ENCODE data around the gene LRRC71.
A peak's percentile ranks its signal among the peaks of the same experiment; 100 is the strongest.

Gene LRRC71

GRCh38 chr1:156892190-156893047 lies 28.0 kb upstream of the LRRC71 start:
- 14 to 21% methylated on average over 19 to 28 of the region's 48 CpGs for whole genome bisulfite sequencing, 2 experiments (ENCODE audit: insufficient coverage in 2 of 2)

GRCh38 chr1:156893048-156893953 lies 27.1 kb upstream of the LRRC71 start, which contains the start of gene PEAR1:
Gene PEAR1 (plus strand): TSS chr1:156893718. CDS start chr1:156903927, 10,209 bp downstream.
- Histone ChIP-seq H3K36me3 (ENCODE audit: control insufficient read depth, insufficient read depth, low read length) (no peaks in the 10 kb centered on the region), H3K9me3 (ENCODE audit: control insufficient read depth, low read length) (no peaks in the 10 kb centered on the region), H3K4me3 (ENCODE audit: extremely low read depth, insufficient read depth, low read length, poor library complexity, severe bottlenecking) (peak within 1 kb of the TSS; percentile 53), H3K27ac (ENCODE audit: low read depth, low read length, severe bottlenecking) (peak within 1 kb of the TSS; percentile 97), H3K4me1 (ENCODE audit: control insufficient read depth, insufficient read depth, low read length, poor library complexity, severe bottlenecking) (peaks cover 38% of the 10 kb centered on the region)
- 20 to 36% methylated on average over 28 to 45 of the region's 60 CpGs for WGBS, 2 experiments (ENCODE audit: insufficient coverage in 2 of 2)

More at GRCh38 chr1:156892190-156893047, 28.0 kb upstream of the LRRC71 start:
- Histone ChIP-seq H3K36me3 (ENCODE audit: control insufficient read depth, insufficient read depth, low read length) (no peaks in the 10 kb centered on the region), H3K4me1 (ENCODE audit: control insufficient read depth, insufficient read depth, low read length, poor library complexity, severe bottlenecking) (peaks cover 33% of the 10 kb centered on the region), H3K9me3 (ENCODE audit: control insufficient read depth, low read length) (no peaks in the 10 kb centered on the region), H3K27ac (ENCODE audit: low read depth, low read length, severe bottlenecking) (no peak overlapping the region), H3K4me3 (ENCODE audit: extremely low read depth, insufficient read depth, low read length, poor library complexity, severe bottlenecking) (no peak overlapping the region)

- 38 to 41% methylated on average over 4 to 5 of the region's 5 CpGs for WGBS, 2 experiments (ENCODE audit: insufficient coverage in 2 of 2)
- Histone ChIP-seq H3K4me3 (ENCODE audit: extremely low read depth, insufficient read depth, low read length, poor library complexity, severe bottlenecking) (peak overlapping the region; percentile 53), H3K4me1 (ENCODE audit: control insufficient read depth, insufficient read depth, low read length, poor library complexity, severe bottlenecking) (peaks cover 45% of the 10 kb centered on the region), H3K36me3 (ENCODE audit: control insufficient read depth, insufficient read depth, low read length) (no peaks in the 10 kb centered on the region), H3K27ac (ENCODE audit: low read depth, low read length, severe bottlenecking) (peak overlapping the region; percentile 62), H3K9me3 (ENCODE audit: control insufficient read depth, low read length) (no peaks in the 10 kb centered on the region)
Measured at GRCh38 chr1:156894001-156894400, 26.4 kb upstream of the LRRC71 start.

- Histone ChIP-seq H3K27ac (ENCODE audit: low read depth, low read length, severe bottlenecking) (peak overlapping the region; percentile 97), H3K36me3 (ENCODE audit: control insufficient read depth, insufficient read depth, low read length) (peaks cover 2% of the 10 kb centered on the region), H3K4me1 (ENCODE audit: control insufficient read depth, insufficient read depth, low read length, poor library complexity, severe bottlenecking) (peaks cover 54% of the 10 kb centered on the region), H3K4me3 (ENCODE audit: extremely low read depth, insufficient read depth, low read length, poor library complexity, severe bottlenecking) (peak overlapping the region; percentile 53), H3K9me3 (ENCODE audit: control insufficient read depth, low read length) (no peaks in the 10 kb centered on the region)
- WGBS, 2 experiments (ENCODE audit: insufficient coverage in 2 of 2): 89 to 90% methylated on average over 8 to 10 of the region's 12 CpGs
Measured at GRCh38 chr1:156894711-156895454, 25.5 kb upstream of the LRRC71 start.

- H3K9me3 ChIP-seq (ENCODE audit: control insufficient read depth, low read length): no peaks in the 10 kb centered on the region
- peak overlapping the region; percentile 53 for H3K4me3 ChIP-seq (ENCODE audit: extremely low read depth, insufficient read depth, low read length, poor library complexity, severe bottlenecking)
- peak overlapping the region; percentile 97 for H3K27ac ChIP-seq (ENCODE audit: low read depth, low read length, severe bottlenecking)
- H3K36me3 ChIP-seq (ENCODE audit: control insufficient read depth, insufficient read depth, low read length): peaks cover 5% of the 10 kb centered on the region
- 79 to 92% methylated on average over 3 to 4 of the region's 4 CpGs for WGBS, 2 experiments (ENCODE audit: insufficient coverage in 2 of 2)
- H3K4me1 ChIP-seq (ENCODE audit: control insufficient read depth, insufficient read depth, low read length, poor library complexity, severe bottlenecking): peaks cover 55% of the 10 kb centered on the region
Measured at GRCh38 chr1:156895455-156895812, 25.0 kb upstream of the LRRC71 start.

- H3K4me1 ChIP-seq (ENCODE audit: control insufficient read depth, insufficient read depth, low read length, poor library complexity, severe bottlenecking): peaks cover 56% of the 10 kb centered on the region
- H3K4me3 ChIP-seq (ENCODE audit: extremely low read depth, insufficient read depth, low read length, poor library complexity, severe bottlenecking): no peak overlapping the region
- peaks cover 7% of the 10 kb centered on the region for H3K36me3 ChIP-seq (ENCODE audit: control insufficient read depth, insufficient read depth, low read length)
- no peaks in the 10 kb centered on the region for H3K9me3 ChIP-seq (ENCODE audit: control insufficient read depth, low read length)
- 89 to 97% methylated on average over 5 to 6 of the region's 6 CpGs for WGBS, 2 experiments (ENCODE audit: insufficient coverage in 2 of 2)
- H3K27ac ChIP-seq (ENCODE audit: low read depth, low read length, severe bottlenecking): peak overlapping the region; percentile 97
Measured at GRCh38 chr1:156895927-156896326, 24.5 kb upstream of the LRRC71 start.

GRCh38 chr1:156896490-156897033 lies 23.9 kb upstream of the LRRC71 start:
- Histone ChIP-seq H3K4me3 (ENCODE audit: extremely low read depth, insufficient read depth, low read length, poor library complexity, severe bottlenecking) (no peak overlapping the region), H3K9me3 (ENCODE audit: control insufficient read depth, low read length) (no peaks in the 10 kb centered on the region), H3K36me3 (ENCODE audit: control insufficient read depth, insufficient read depth, low read length) (peaks cover 7% of the 10 kb centered on the region), H3K4me1 (ENCODE audit: control insufficient read depth, insufficient read depth, low read length, poor library complexity, severe bottlenecking) (peaks cover 62% of the 10 kb centered on the region), H3K27ac (ENCODE audit: low read depth, low read length, severe bottlenecking) (peak overlapping the region; percentile 97)
- WGBS, 2 experiments (ENCODE audit: insufficient coverage in 2 of 2): 73 to 78% methylated on average over 12 to 13 of the region's 16 CpGs

- no peaks in the 10 kb centered on the region for H3K9me3 ChIP-seq (ENCODE audit: control insufficient read depth, low read length)
- peaks cover 7% of the 10 kb centered on the region for H3K36me3 ChIP-seq (ENCODE audit: control insufficient read depth, insufficient read depth, low read length)
- peak overlapping the region; percentile 97 for H3K27ac ChIP-seq (ENCODE audit: low read depth, low read length, severe bottlenecking)
- peak overlapping the region; percentile 1 for H3K4me3 ChIP-seq (ENCODE audit: extremely low read depth, insufficient read depth, low read length, poor library complexity, severe bottlenecking)
- 83 to 84% methylated on average over 11 to 12 of the region's 14 CpGs for WGBS, 2 experiments (ENCODE audit: insufficient coverage in 2 of 2)
- H3K4me1 ChIP-seq (ENCODE audit: control insufficient read depth, insufficient read depth, low read length, poor library complexity, severe bottlenecking): peaks cover 63% of the 10 kb centered on the region
Measured at GRCh38 chr1:156897078-156897825, 23.2 kb upstream of the LRRC71 start.

GRCh38 chr1:156898161-156898566 lies 22.3 kb upstream of the LRRC71 start:
- H3K27ac ChIP-seq (ENCODE audit: low read depth, low read length, severe bottlenecking): peak overlapping the region; percentile 97
- no peaks in the 10 kb centered on the region for H3K9me3 ChIP-seq (ENCODE audit: control insufficient read depth, low read length)
- WGBS, 2 experiments (ENCODE audit: insufficient coverage in 2 of 2): 42 to 49% methylated on average over 8 to 9 of the region's 13 CpGs
- H3K36me3 ChIP-seq (ENCODE audit: control insufficient read depth, insufficient read depth, low read length): peaks cover 7% of the 10 kb centered on the region
- peak overlapping the region; percentile 11 for H3K4me3 ChIP-seq (ENCODE audit: extremely low read depth, insufficient read depth, low read length, poor library complexity, severe bottlenecking)
- H3K4me1 ChIP-seq (ENCODE audit: control insufficient read depth, insufficient read depth, low read length, poor library complexity, severe bottlenecking): peaks cover 66% of the 10 kb centered on the region
